ENCODE results near the gene TP53I13. TPM values are rescaled to one million over a fixed set of nuclear protein-coding genes. Genes with fewer than 3 reads are reported as not detected.

TP53I13 gene
- total and polyA plus RNA-seq, 9 donors = 29.3 to 45.1 (median 34.1) TPM

GRCh38 chr17:29611351-29612093 lies 43.0 kb downstream of the TP53I13 start:
- WGBS (ENCODE audit: insufficient coverage) = 92% methylated on average over 4 of the region's 11 CpGs
- Histone ChIP-seq H3K36me3 (ENCODE audit: control insufficient read depth, insufficient read depth, low read length) (peaks cover 13% of the 10 kb centered on the region), H3K4me1 (ENCODE audit: control insufficient read depth, insufficient read depth, low read length) (peaks cover 40% of the 10 kb centered on the region), H3K4me3 (ENCODE audit: low read length) (no peak overlapping the region), H3K27ac (ENCODE audit: low read length) (no peak overlapping the region), H3K9me3 (replicated peaks; ENCODE audit: control insufficient read depth, low read depth, low read length) (no peaks in the 10 kb centered on the region), H3K27me3 (ENCODE audit: control insufficient read depth, insufficient read depth, low read length) (peaks cover 21% of the 10 kb centered on the region)
- no peak for DNase-seq

GRCh38 chr17:29612094-29612403 lies 43.5 kb downstream of the TP53I13 start:
- Histone ChIP-seq H3K27me3 (ENCODE audit: control insufficient read depth, insufficient read depth, low read length) (peaks cover 26% of the 10 kb centered on the region), H3K27ac (ENCODE audit: low read length) (no peak overlapping the region), H3K4me3 (ENCODE audit: low read length) (no peak overlapping the region), H3K36me3 (ENCODE audit: control insufficient read depth, insufficient read depth, low read length) (peaks cover 13% of the 10 kb centered on the region), H3K9me3 (replicated peaks; ENCODE audit: control insufficient read depth, low read depth, low read length) (no peaks in the 10 kb centered on the region), H3K4me1 (ENCODE audit: control insufficient read depth, insufficient read depth, low read length) (peaks cover 45% of the 10 kb centered on the region)
- WGBS (ENCODE audit: insufficient coverage) = 80% methylated on average over 2 of the region's 12 CpGs
- no peak for DNase-seq

- no peaks in the 10 kb centered on the region for H3K9me3 ChIP-seq (replicated peaks; ENCODE audit: control insufficient read depth, low read depth, low read length)
- peaks cover 9% of the 10 kb centered on the region for H3K36me3 ChIP-seq (ENCODE audit: control insufficient read depth, insufficient read depth, low read length)
- H3K27ac ChIP-seq (ENCODE audit: low read length) = no peak overlapping the region
- WGBS (ENCODE audit: insufficient coverage) = 27% methylated on average over 80 of the region's 85 CpGs
- H3K27me3 ChIP-seq (ENCODE audit: control insufficient read depth, insufficient read depth, low read length) = peaks cover 32% of the 10 kb centered on the region
- peaks cover 51% of the 10 kb centered on the region for H3K4me1 ChIP-seq (ENCODE audit: control insufficient read depth, insufficient read depth, low read length)
- no peak overlapping the region for H3K4me3 ChIP-seq (ENCODE audit: low read length)
- no peak for DNase-seq
Observed at GRCh38 chr17:29612404-29613280, 44.1 kb downstream of the TP53I13 start.

GRCh38 chr17:29613352-29613837 lies 44.9 kb downstream of the TP53I13 start:
- Histone ChIP-seq H3K27ac (ENCODE audit: low read length) (no peak overlapping the region), H3K4me1 (ENCODE audit: control insufficient read depth, insufficient read depth, low read length) (peaks cover 59% of the 10 kb centered on the region), H3K4me3 (ENCODE audit: low read length) (peak overlapping the region; percentile 32), H3K9me3 (replicated peaks; ENCODE audit: control insufficient read depth, low read depth, low read length) (no peaks in the 10 kb centered on the region), H3K36me3 (ENCODE audit: control insufficient read depth, insufficient read depth, low read length) (peaks cover 6% of the 10 kb centered on the region), H3K27me3 (ENCODE audit: control insufficient read depth, insufficient read depth, low read length) (peaks cover 40% of the 10 kb centered on the region)
- WGBS (ENCODE audit: insufficient coverage) = under 1% methylated on average over 47 of the region's 50 CpGs
- DNase-seq = peak; percentile 96

- Histone ChIP-seq H3K4me1 (ENCODE audit: control insufficient read depth, insufficient read depth, low read length) (peaks cover 60% of the 10 kb centered on the region), H3K27ac (ENCODE audit: low read length) (no peak overlapping the region), H3K27me3 (ENCODE audit: control insufficient read depth, insufficient read depth, low read length) (peaks cover 44% of the 10 kb centered on the region), H3K9me3 (replicated peaks; ENCODE audit: control insufficient read depth, low read depth, low read length) (no peaks in the 10 kb centered on the region), H3K36me3 (ENCODE audit: control insufficient read depth, insufficient read depth, low read length) (peaks cover 3% of the 10 kb centered on the region), H3K4me3 (ENCODE audit: low read length) (peak overlapping the region; percentile 32)
- DNase-seq = peak; percentile 37
- 39% methylated on average over 9 of the region's 13 CpGs for whole genome bisulfite sequencing (ENCODE audit: insufficient coverage)
Observed at GRCh38 chr17:29613856-29614255, 45.4 kb downstream of the TP53I13 start.

GRCh38 chr17:29614349-29615047 lies 46.0 kb downstream of the TP53I13 start:
- no peak overlapping the region for H3K4me3 ChIP-seq (ENCODE audit: low read length)
- DNase-seq = peak; percentile 24
- no peaks in the 10 kb centered on the region for H3K9me3 ChIP-seq (replicated peaks; ENCODE audit: control insufficient read depth, low read depth, low read length)
- WGBS (ENCODE audit: insufficient coverage) = 58% methylated on average over 7 of the region's 16 CpGs
- H3K4me1 ChIP-seq (ENCODE audit: control insufficient read depth, insufficient read depth, low read length) = peaks cover 62% of the 10 kb centered on the region
- peaks cover 51% of the 10 kb centered on the region for H3K27me3 ChIP-seq (ENCODE audit: control insufficient read depth, insufficient read depth, low read length)
- H3K36me3 ChIP-seq (ENCODE audit: control insufficient read depth, insufficient read depth, low read length) = peaks cover 3% of the 10 kb centered on the region
- H3K27ac ChIP-seq (ENCODE audit: low read length) = no peak overlapping the region

- H3K27ac ChIP-seq (ENCODE audit: low read length) = peak overlapping the region; percentile 42
- peaks cover 52% of the 10 kb centered on the region for H3K27me3 ChIP-seq (ENCODE audit: control insufficient read depth, insufficient read depth, low read length)
- peaks cover 68% of the 10 kb centered on the region for H3K4me1 ChIP-seq (ENCODE audit: control insufficient read depth, insufficient read depth, low read length)
Observed at GRCh38 chr17:29615048-29615385, 46.5 kb downstream of the TP53I13 start.

GRCh38 chr17:29615492-29616299 lies 47.2 kb downstream of the TP53I13 start:
- Histone ChIP-seq H3K9me3 (replicated peaks; ENCODE audit: control insufficient read depth, low read depth, low read length) (no peaks in the 10 kb centered on the region), H3K36me3 (ENCODE audit: control insufficient read depth, insufficient read depth, low read length) (peaks cover 4% of the 10 kb centered on the region), H3K27me3 (ENCODE audit: control insufficient read depth, insufficient read depth, low read length) (peaks cover 52% of the 10 kb centered on the region), H3K4me1 (ENCODE audit: control insufficient read depth, insufficient read depth, low read length) (peaks cover 74% of the 10 kb centered on the region), H3K4me3 (ENCODE audit: low read length) (peak overlapping the region; percentile 49), H3K27ac (ENCODE audit: low read length) (peak overlapping the region; percentile 42)
- DNase-seq = peak; percentile 95
- 1% methylated on average over 69 of the region's 74 CpGs for WGBS (ENCODE audit: insufficient coverage)

More at GRCh38 chr17:29615048-29615385, 46.5 kb downstream of the TP53I13 start:
- 34% methylated on average over 4 of the region's 15 CpGs for WGBS (ENCODE audit: insufficient coverage)
- peaks cover under 1% of the 10 kb centered on the region for H3K36me3 ChIP-seq (ENCODE audit: control insufficient read depth, insufficient read depth, low read length)
- DNase-seq = peak; percentile 56
- peak overlapping the region; percentile 28 for H3K4me3 ChIP-seq (ENCODE audit: low read length)
- H3K9me3 ChIP-seq (replicated peaks; ENCODE audit: control insufficient read depth, low read depth, low read length) = no peaks in the 10 kb centered on the region

- Histone ChIP-seq H3K9me3 (replicated peaks; ENCODE audit: control insufficient read depth, low read depth, low read length) (no peaks in the 10 kb centered on the region), H3K27ac (ENCODE audit: low read length) (no peak overlapping the region), H3K27me3 (ENCODE audit: control insufficient read depth, insufficient read depth, low read length) (peaks cover 52% of the 10 kb centered on the region), H3K36me3 (ENCODE audit: control insufficient read depth, insufficient read depth, low read length) (peaks cover 4% of the 10 kb centered on the region), H3K4me1 (ENCODE audit: control insufficient read depth, insufficient read depth, low read length) (peaks cover 82% of the 10 kb centered on the region), H3K4me3 (ENCODE audit: low read length) (peak overlapping the region; percentile 49)
- DNase-seq = no peak
- 16% methylated on average over 27 of the region's 32 CpGs for WGBS (ENCODE audit: insufficient coverage)
Observed at GRCh38 chr17:29616300-29617048, 48.0 kb downstream of the TP53I13 start.

Measured in muscle of leg (tissue), 11 donors.